ENCODE results near the gene WDR5. TPM values are rescaled to one million over a fixed set of nuclear protein-coding genes. Genes with fewer than 3 reads are reported as not detected.

WDR5 gene
- total and polyA plus RNA-seq, 2 of the 13 experiments (the other 11 are each of a cell fraction or from before 2014, with no cell fraction given) = 34.3 TPM

GRCh38 chr9:134135343-134136117 lies at the start of gene WDR5 (continued):
- TF ChIP-seq NAIF1 (CRISPR knock-in tag; IDR thresholded peaks at IDR 0.05; ENCODE audit: borderline replicate concordance) (peak; percentile 94), GATA4 (IDR thresholded peaks at IDR 0.05; ENCODE audit: borderline replicate concordance, low read depth) (no peak), MEF2D (CRISPR knock-in tag; IDR thresholded peaks at IDR 0.05) (peak; percentile 50), PCBP2 (optimal IDR thresholded peaks at IDR 0.05; ENCODE audit: low read depth, low read length, poor library complexity, severe bottlenecking) (no peak), ZNF768 (CRISPR knock-in tag; IDR thresholded peaks at IDR 0.05) (peak; percentile 56; the same call in 1 of the 2 replicates), MAFF (IDR thresholded peaks at IDR 0.05; ENCODE audit: low read depth, low read length) (no peak), ZC3H13 (CRISPR knock-in tag; IDR thresholded peaks at IDR 0.05) (peak; percentile 64), KAT8 (CRISPR knock-in tag; IDR thresholded peaks at IDR 0.05) (peak; percentile 68), TAF15 (IDR thresholded peaks at IDR 0.05; ENCODE audit: low read depth, low read length, poor library complexity, severe bottlenecking) (peak; percentile 52), ARNTL (CRISPR knock-in tag; IDR thresholded peaks at IDR 0.05) (peak; percentile 45; the same call in 1 of the 2 replicates), ZNF670 (CRISPR knock-in tag; IDR thresholded peaks at IDR 0.05; ENCODE audit: borderline replicate concordance) (no peak), THAP11 (CRISPR knock-in tag; IDR thresholded peaks at IDR 0.05) (peak; percentile 80), HNRNPL (IDR thresholded peaks at IDR 0.05; ENCODE audit: low read depth, low read length) (no peak; the same call in 1 of the 2 replicates), SALL1 (CRISPR knock-in tag; IDR thresholded peaks at IDR 0.05) (peak; percentile 58), ZNF737 (CRISPR knock-in tag; IDR thresholded peaks at IDR 0.05; ENCODE audit: borderline replicate concordance) (peak; percentile 58; the same call in 1 of the 2 replicates), PAWR (CRISPR knock-in tag; IDR thresholded peaks at IDR 0.05; ENCODE audit: borderline replicate concordance) (no peak), FOXA1 (IDR thresholded peaks at IDR 0.05) (no peak), FOXA1 (CRISPR knock-in tag; IDR thresholded peaks at IDR 0.05) (no peak), ZNF350 (CRISPR knock-in tag; IDR thresholded peaks at IDR 0.05; ENCODE audit: borderline replicate concordance, low read depth) (peak; percentile 39; the same call in 1 of the 2 replicates), YEATS2 (CRISPR knock-in tag; IDR thresholded peaks at IDR 0.05; ENCODE audit: borderline replicate concordance) (peak; percentile 63; the same call in 1 of the 2 replicates), ZFP62 (CRISPR knock-in tag; IDR thresholded peaks at IDR 0.05) (no peak), BHLHE40 (IDR thresholded peaks at IDR 0.05; ENCODE audit: low read length) (peak; percentile 47), ARHGAP35 (CRISPR knock-in tag; IDR thresholded peaks at IDR 0.05; ENCODE audit: borderline replicate concordance) (no peak; the same call in 1 of the 2 replicates), ZBTB43 (CRISPR knock-in tag; conservative IDR thresholded peaks at IDR 0.05) (no peak)
- TF ChIP-seq, protein P1, sequence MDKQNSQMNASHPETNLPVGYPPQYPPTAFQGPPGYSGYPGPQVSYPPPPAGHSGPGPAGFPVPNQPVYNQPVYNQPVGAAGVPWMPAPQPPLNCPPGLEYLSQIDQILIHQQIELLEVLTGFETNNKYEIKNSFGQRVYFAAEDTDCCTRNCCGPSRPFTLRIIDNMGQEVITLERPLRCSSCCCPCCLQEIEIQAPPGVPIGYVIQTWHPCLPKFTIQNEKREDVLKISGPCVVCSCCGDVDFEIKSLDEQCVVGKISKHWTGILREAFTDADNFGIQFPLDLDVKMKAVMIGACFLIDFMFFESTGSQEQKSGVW (CRISPR knock-in tag; IDR thresholded peaks at IDR 0.05; ENCODE audit: borderline replicate concordance) = no peak
- TF ChIP-seq, protein P2, sequence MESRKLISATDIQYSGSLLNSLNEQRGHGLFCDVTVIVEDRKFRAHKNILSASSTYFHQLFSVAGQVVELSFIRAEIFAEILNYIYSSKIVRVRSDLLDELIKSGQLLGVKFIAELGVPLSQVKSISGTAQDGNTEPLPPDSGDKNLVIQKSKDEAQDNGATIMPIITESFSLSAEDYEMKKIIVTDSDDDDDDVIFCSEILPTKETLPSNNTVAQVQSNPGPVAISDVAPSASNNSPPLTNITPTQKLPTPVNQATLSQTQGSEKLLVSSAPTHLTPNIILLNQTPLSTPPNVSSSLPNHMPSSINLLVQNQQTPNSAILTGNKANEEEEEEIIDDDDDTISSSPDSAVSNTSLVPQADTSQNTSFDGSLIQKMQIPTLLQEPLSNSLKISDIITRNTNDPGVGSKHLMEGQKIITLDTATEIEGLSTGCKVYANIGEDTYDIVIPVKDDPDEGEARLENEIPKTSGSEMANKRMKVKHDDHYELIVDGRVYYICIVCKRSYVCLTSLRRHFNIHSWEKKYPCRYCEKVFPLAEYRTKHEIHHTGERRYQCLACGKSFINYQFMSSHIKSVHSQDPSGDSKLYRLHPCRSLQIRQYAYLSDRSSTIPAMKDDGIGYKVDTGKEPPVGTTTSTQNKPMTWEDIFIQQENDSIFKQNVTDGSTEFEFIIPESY (CRISPR knock-in tag; IDR thresholded peaks at IDR 0.05) = peak; percentile 2; the same call in 1 of the 2 replicates
